ENCODE measurements around the gene CD33. TPM values are rescaled to one million over a fixed set of nuclear protein-coding genes. Genes with fewer than 3 reads are reported as not detected.

The CD33 gene
- total RNA-seq, 1 experiment from 2014 or later, result 0.13 TPM

- Histone ChIP-seq H3K36me3 (ENCODE audit: control insufficient read depth, insufficient read depth, low read length) (no peaks in the 10 kb centered on the region), H3K27me3 (ENCODE audit: control insufficient read depth, insufficient read depth, low read length) (peaks cover 5% of the 10 kb centered on the region), H3K4me1 (ENCODE audit: control insufficient read depth, insufficient read depth, low read length) (no peaks in the 10 kb centered on the region), H3K27ac (ENCODE audit: low read length) (no peak overlapping the region), H3K9me3 (ENCODE audit: control insufficient read depth, insufficient read depth, low read depth, low read length) (no peaks in the 10 kb centered on the region), H3K4me3 (ENCODE audit: low read depth in 2 of 2, low read length in 2 of 2) (no peak overlapping the region)
- no TSS peak for BruUV-seq (replicated peaks)
- TF ChIP-seq POLR2AphosphoS5 (IDR thresholded peaks at IDR 0.05; ENCODE audit: low read depth, low read length), result no peak
- TF ChIP-seq TCF7L2 (IDR thresholded peaks at IDR 0.05; ENCODE audit: low read depth, low read length), result no peak
- TF ChIP-seq, protein P1, sequence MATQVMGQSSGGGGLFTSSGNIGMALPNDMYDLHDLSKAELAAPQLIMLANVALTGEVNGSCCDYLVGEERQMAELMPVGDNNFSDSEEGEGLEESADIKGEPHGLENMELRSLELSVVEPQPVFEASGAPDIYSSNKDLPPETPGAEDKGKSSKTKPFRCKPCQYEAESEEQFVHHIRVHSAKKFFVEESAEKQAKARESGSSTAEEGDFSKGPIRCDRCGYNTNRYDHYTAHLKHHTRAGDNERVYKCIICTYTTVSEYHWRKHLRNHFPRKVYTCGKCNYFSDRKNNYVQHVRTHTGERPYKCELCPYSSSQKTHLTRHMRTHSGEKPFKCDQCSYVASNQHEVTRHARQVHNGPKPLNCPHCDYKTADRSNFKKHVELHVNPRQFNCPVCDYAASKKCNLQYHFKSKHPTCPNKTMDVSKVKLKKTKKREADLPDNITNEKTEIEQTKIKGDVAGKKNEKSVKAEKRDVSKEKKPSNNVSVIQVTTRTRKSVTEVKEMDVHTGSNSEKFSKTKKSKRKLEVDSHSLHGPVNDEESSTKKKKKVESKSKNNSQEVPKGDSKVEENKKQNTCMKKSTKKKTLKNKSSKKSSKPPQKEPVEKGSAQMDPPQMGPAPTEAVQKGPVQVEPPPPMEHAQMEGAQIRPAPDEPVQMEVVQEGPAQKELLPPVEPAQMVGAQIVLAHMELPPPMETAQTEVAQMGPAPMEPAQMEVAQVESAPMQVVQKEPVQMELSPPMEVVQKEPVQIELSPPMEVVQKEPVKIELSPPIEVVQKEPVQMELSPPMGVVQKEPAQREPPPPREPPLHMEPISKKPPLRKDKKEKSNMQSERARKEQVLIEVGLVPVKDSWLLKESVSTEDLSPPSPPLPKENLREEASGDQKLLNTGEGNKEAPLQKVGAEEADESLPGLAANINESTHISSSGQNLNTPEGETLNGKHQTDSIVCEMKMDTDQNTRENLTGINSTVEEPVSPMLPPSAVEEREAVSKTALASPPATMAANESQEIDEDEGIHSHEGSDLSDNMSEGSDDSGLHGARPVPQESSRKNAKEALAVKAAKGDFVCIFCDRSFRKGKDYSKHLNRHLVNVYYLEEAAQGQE (IDR thresholded peaks at IDR 0.05; ENCODE audit: insufficient read depth in 1 of 2, low read depth in 2 of 2, low read length in 1 of 2), result no peak
- TF ChIP-seq, protein P2, sequence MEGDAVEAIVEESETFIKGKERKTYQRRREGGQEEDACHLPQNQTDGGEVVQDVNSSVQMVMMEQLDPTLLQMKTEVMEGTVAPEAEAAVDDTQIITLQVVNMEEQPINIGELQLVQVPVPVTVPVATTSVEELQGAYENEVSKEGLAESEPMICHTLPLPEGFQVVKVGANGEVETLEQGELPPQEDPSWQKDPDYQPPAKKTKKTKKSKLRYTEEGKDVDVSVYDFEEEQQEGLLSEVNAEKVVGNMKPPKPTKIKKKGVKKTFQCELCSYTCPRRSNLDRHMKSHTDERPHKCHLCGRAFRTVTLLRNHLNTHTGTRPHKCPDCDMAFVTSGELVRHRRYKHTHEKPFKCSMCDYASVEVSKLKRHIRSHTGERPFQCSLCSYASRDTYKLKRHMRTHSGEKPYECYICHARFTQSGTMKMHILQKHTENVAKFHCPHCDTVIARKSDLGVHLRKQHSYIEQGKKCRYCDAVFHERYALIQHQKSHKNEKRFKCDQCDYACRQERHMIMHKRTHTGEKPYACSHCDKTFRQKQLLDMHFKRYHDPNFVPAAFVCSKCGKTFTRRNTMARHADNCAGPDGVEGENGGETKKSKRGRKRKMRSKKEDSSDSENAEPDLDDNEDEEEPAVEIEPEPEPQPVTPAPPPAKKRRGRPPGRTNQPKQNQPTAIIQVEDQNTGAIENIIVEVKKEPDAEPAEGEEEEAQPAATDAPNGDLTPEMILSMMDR (IDR thresholded peaks at IDR 0.05), result no peak
- in situ Hi-C loops (cut with HindIII; ENCODE audit: low pct_unique_long_range_greater_than_20kb, low sequenced_read_pairs), result no loop called here
- CTCF ChIA-PET, result no interaction called here
- DNase-seq (ENCODE audit: low read depth, low spot score), result no peak
- POLR2A ChIA-PET, result no interaction called here
- intact Hi-C loops (cut with micrococcal nuclease; ENCODE audit: unreplicated experiment), result loop anchor here (5.0 kb wide), 1 partner anchor 100 kb away; no protein-coding TSS in a partner anchor
- no peak for ATAC-seq
These were observed 32.6 kb downstream of the CD33 start for GRCh38 chr19:51257471-51257870.

- no peaks in the 10 kb centered on the region for H3K36me3 ChIP-seq (ENCODE audit: control insufficient read depth, insufficient read depth, low read length)
- in situ Hi-C loops (cut with HindIII; ENCODE audit: low pct_unique_long_range_greater_than_20kb, low sequenced_read_pairs) (no loop called here), intact Hi-C loops (cut with micrococcal nuclease; ENCODE audit: unreplicated experiment) (loop anchor here (5.0 kb wide), 1 partner anchor 101 kb away; no protein-coding TSS in a partner anchor)
- no peak for TF ChIP-seq TCF7L2 (IDR thresholded peaks at IDR 0.05; ENCODE audit: low read depth, low read length)
- TF ChIP-seq, protein P2 (IDR thresholded peaks at IDR 0.05), result no peak
- TF ChIP-seq, protein P1 (IDR thresholded peaks at IDR 0.05; ENCODE audit: insufficient read depth in 1 of 2, low read depth in 2 of 2, low read length in 1 of 2), result no peak
- TF ChIP-seq SIN3A (IDR thresholded peaks at IDR 0.05; ENCODE audit: borderline replicate concordance, insufficient read depth, low read depth, low read length), result no peak
- no peak for TF ChIP-seq POLR2AphosphoS5 (IDR thresholded peaks at IDR 0.05; ENCODE audit: low read depth, low read length)
- H3K4me1 ChIP-seq (ENCODE audit: control insufficient read depth, insufficient read depth, low read length), result no peaks in the 10 kb centered on the region
- peaks cover 5% of the 10 kb centered on the region for H3K27me3 ChIP-seq (ENCODE audit: control insufficient read depth, insufficient read depth, low read length)
- DNase-seq (ENCODE audit: low read depth, low spot score) (no peak), ATAC-seq (no peak)
- H3K9me3 ChIP-seq (ENCODE audit: control insufficient read depth, insufficient read depth, low read depth, low read length), result no peaks in the 10 kb centered on the region
- H3K27ac ChIP-seq (ENCODE audit: low read length), result no peak overlapping the region
- no TSS peak for BruUV-seq (replicated peaks)
- ChIA-PET POLR2A (no interaction called here), CTCF (no interaction called here)
- no peak overlapping the region for H3K4me3 ChIP-seq (ENCODE audit: low read depth in 2 of 2, low read length in 2 of 2)
These were observed 33.6 kb downstream of the CD33 start for GRCh38 chr19:51258165-51259160.

Data from Panc1 (cell line).